Tibial artery (tissue), 4 donors: ENCODE results near the gene SART3.
"Not testable (repeated sequence)": the region's sequence is repeated elsewhere in the genome, so short reads cannot be mapped to it uniquely, and the experiment has no call there.

Experiments used
- DNase-seq, 2 donors: peaks; one replicate each; pipeline ENCODE4 v3.0.0-alpha.2; 2019
- H3K27ac ChIP-seq, 2 donors: fragments of 200-600 bp; sonication (generic) in 1 of 2; 1 replicate in 1 of 2; 2 replicates in 1 of 2; pipeline ENCODE4 v1.5.1; 2018 to 2019; ENCODE audit warnings: mild to moderate bottlenecking in 1 of 2
- H3K27me3 ChIP-seq, 2 donors: fragments of 200-600 bp; sonication (generic) in 1 of 2; one replicate each; pipeline versions ENCODE4 v1.5.1 to v1.6.0; 2016 to 2019
- H3K36me3 ChIP-seq, 3 donors: fragments of 200-600 bp; sonication (generic) in 2 of 3; one replicate each; pipeline ENCODE4 v1.5.1; 2016 to 2019; ENCODE audit warnings: mild to moderate bottlenecking in 2 of 3
- H3K4me1 ChIP-seq, 4 donors: fragments of 200-600 bp; sonication (generic) in 2 of 4; 1 replicate in 3 of 4; 2 replicates in 1 of 4; pipeline ENCODE4 v1.5.1; 2016 to 2019
- H3K4me3 ChIP-seq, 2 donors: fragments of 200-600 bp; sonication (generic) in 1 of 2; 1 replicate in 1 of 2; 2 replicates in 1 of 2; pipeline ENCODE4 v1.5.1; 2018 to 2019; ENCODE audit warnings: mild to moderate bottlenecking in 2 of 2
- H3K9me3 ChIP-seq, 3 donors: fragments of 200-600 bp; sonication (generic) in 1 of 3; one replicate each; pipeline ENCODE4 v1.5.1; 2016 to 2019
- intact Hi-C: fragments of 100-400 bp; cut with DNase I; formaldehyde crosslinking; loops from one replicate; pipeline ENCODE4 v1.15.0; 2023; ENCODE audit warnings: low total_unique reads
- TF ChIP-seq, protein P1 (sequence below), 2 experiments: fragments of 200-600 bp in 1 of 2; fragments of 450-650 bp in 1 of 2; IDR thresholded peaks; one replicate each; pipeline ENCODE4 v1.5.1; 2017 to 2019; ENCODE audit warnings: antibody characterized with exemption in 2 of 2, mild to moderate bottlenecking in 1 of 2, moderate library complexity in 1 of 2

SART3 gene

DNA sequence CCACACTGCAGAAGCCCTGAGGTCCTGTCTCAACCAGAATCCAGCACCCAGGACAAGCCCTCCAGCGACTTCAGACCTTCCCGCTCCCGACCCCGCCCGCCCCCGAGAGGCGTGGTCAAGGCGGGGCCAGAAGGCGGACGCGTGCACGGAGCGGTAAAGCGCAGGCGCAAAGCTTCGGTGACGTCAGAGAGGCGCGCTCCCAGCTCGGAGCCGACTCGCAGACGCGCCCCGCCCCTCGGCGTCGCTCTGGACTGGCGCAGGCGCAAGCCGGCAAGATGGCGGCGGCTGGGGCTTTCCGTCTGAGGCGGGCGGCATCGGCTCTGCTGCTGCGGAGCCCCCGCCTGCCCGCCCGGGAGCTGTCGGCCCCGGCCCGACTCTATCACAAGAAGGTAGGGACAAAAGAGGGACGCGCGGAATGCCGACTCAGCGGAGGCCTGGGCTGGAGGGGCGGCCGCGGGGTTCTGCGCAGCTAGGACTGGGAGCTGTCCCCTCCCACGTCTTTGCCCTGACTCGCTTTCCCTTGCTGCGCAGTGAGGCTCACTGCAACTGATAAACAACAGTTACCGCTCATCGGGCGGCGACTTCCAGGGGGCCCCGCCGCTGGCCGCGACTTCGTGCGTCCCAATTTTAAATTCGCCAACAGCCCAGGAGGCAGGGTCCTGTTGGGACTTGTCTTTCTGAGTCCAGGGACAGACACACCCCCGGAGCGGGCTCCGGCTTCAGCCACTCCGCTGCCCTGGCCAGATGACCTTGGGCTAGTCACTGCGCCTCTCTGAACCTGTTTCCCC, 1.6 kb upstream of the SART3 start, which contains the start of gene ISCU:
Gene ISCU, plus strand, starts transcription at position 249 of the 788 bp plus-strand sequence. Its CDS starts 27 bp downstream, at position 276.
- no peaks in the 10 kb centered on the region for H3K9me3 ChIP-seq
- DNase-seq, result peak; percentile 93 to 99
- TF ChIP-seq, protein P1, sequence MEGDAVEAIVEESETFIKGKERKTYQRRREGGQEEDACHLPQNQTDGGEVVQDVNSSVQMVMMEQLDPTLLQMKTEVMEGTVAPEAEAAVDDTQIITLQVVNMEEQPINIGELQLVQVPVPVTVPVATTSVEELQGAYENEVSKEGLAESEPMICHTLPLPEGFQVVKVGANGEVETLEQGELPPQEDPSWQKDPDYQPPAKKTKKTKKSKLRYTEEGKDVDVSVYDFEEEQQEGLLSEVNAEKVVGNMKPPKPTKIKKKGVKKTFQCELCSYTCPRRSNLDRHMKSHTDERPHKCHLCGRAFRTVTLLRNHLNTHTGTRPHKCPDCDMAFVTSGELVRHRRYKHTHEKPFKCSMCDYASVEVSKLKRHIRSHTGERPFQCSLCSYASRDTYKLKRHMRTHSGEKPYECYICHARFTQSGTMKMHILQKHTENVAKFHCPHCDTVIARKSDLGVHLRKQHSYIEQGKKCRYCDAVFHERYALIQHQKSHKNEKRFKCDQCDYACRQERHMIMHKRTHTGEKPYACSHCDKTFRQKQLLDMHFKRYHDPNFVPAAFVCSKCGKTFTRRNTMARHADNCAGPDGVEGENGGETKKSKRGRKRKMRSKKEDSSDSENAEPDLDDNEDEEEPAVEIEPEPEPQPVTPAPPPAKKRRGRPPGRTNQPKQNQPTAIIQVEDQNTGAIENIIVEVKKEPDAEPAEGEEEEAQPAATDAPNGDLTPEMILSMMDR (IDR thresholded peaks at IDR 0.05), result no peak
- peaks cover 26 to 37% (median 34%) of the 10 kb centered on the region in 3 donors for H3K36me3 ChIP-seq
- intact Hi-C loops, result loop anchor here (5.0 to 10.0 kb wide), 5 partner anchors 170 to 530 kb away; partner anchors contain the start of genes ALKBH2, CORO1C and SSH1
- H3K4me1 ChIP-seq, result peaks cover 0 to 55% (median 41%) of the 10 kb centered on the region in 4 donors
- no peaks in the 10 kb centered on the region for H3K27me3 ChIP-seq
- peak within 1 kb of the TSS; percentile 92 to 94 for H3K27ac ChIP-seq
- H3K4me3 ChIP-seq, result peak within 1 kb of the TSS; percentile 82 to 93

- Histone ChIP-seq H3K9me3 (no peaks in the 10 kb centered on the region), H3K27ac (peak overlapping the region; percentile 92 to 94), H3K36me3 (peaks cover 20 to 33% (median 28%) of the 10 kb centered on the region in 3 donors), H3K4me3 (peak overlapping the region; percentile 82 to 93), H3K27me3 (no peaks in the 10 kb centered on the region), H3K4me1 (peaks cover 0 to 62% (median 43%) of the 10 kb centered on the region in 4 donors)
- intact Hi-C loops, result loop anchor here (5.0 to 10.0 kb wide), 5 partner anchors 170 to 530 kb away; partner anchors contain the start of genes ALKBH2, CORO1C and SSH1
- no peak for DNase-seq
- TF ChIP-seq, protein P1 (IDR thresholded peaks at IDR 0.05), result no peak
These were observed 927 bp upstream of the SART3 start for GRCh38 chr12:108561852-108562347.

DNA sequence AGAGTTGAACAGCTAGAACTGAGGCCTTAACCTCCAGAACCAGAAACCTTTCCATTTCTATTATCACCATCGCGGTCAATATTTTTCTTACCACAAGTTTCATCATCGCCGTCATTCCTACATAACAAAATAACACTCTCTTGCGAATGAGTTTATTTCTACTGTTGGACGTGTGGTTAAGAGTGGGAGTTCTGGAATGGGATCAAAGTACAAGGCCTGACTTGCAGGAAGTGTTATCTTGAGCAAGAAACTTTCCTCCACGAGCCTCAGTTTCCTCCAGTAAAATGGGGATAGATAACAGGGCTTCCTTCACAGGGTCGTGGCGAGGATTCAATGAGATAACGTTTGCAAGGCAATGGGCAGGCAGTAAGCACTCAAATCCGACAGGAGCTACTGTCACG, 652 bp downstream of the SART3 start:
- Histone ChIP-seq H3K4me3 (peak overlapping the region; percentile 82 to 93), H3K9me3 (no peaks in the 10 kb centered on the region), H3K36me3 (peaks cover 10 to 23% (median 14%) of the 10 kb centered on the region in 3 donors), H3K4me1 (peaks cover 0 to 66% (median 42%) of the 10 kb centered on the region in 4 donors), H3K27me3 (no peaks in the 10 kb centered on the region), H3K27ac (peak overlapping the region; percentile 92 to 94)
- intact Hi-C loops, result loop anchor here (5.0 to 10.0 kb wide), 5 partner anchors 172 to 532 kb away; partner anchors contain the start of genes ALKBH2, CORO1C and SSH1
- DNase-seq, result no peak
- TF ChIP-seq, protein P1 (IDR thresholded peaks at IDR 0.05), result no peak

DNA sequence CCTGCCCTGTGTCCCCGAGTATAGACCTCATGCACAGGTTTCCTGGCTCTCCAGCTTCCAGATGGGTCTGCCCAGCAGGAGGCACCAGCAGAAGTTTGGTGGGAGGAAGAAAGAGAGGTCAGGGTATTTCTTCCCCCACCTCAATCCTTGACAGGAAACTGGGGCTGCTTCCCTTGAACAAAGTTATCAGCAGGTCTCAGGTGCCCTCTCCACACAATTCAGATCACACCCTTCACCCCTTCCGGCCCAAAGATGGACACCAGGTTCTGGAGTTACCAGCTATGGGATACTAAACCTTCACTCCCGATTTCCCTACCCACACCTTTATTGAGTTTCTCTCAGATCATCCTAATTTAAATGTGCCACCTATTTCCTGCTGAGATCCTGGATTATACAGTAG, 1.2 kb downstream of the SART3 start:
- H3K9me3 ChIP-seq, result no peaks in the 10 kb centered on the region
- H3K4me3 ChIP-seq, result peak overlapping the region; percentile 82 to 93
- H3K27me3 ChIP-seq, result no peaks in the 10 kb centered on the region
- TF ChIP-seq, protein P1 (IDR thresholded peaks at IDR 0.05), result no peak
- peaks cover 0 to 71% (median 42%) of the 10 kb centered on the region in 4 donors for H3K4me1 ChIP-seq
- peaks cover 6 to 18% (median 8%) of the 10 kb centered on the region in 3 donors for H3K36me3 ChIP-seq
- DNase-seq, result no peak
- H3K27ac ChIP-seq, result no peak overlapping the region
- intact Hi-C loops, result loop anchor here (5.0 to 10.0 kb wide), 5 partner anchors 173 to 533 kb away; partner anchors contain the start of genes ALKBH2, CORO1C and SSH1

GRCh38 chr12:108559007-108559655, 1.8 kb downstream of the SART3 start:
- H3K4me3 ChIP-seq, result no peak overlapping the region
- intact Hi-C loops, result no loop called here
- peaks cover 0 to 71% (median 40%) of the 10 kb centered on the region in 4 donors for H3K4me1 ChIP-seq
- no peak overlapping the region for H3K27ac ChIP-seq
- DNase-seq, result no peak
- TF ChIP-seq, protein P1 (IDR thresholded peaks at IDR 0.05), result no peak
- no peaks in the 10 kb centered on the region for H3K9me3 ChIP-seq
- H3K36me3 ChIP-seq, result peaks cover 0 to 12% (median 2%) of the 10 kb centered on the region in 3 donors
- no peaks in the 10 kb centered on the region for H3K27me3 ChIP-seq

- H3K27me3 ChIP-seq, H3K36me3 ChIP-seq, H3K9me3 ChIP-seq, DNase-seq, H3K27ac ChIP-seq, intact Hi-C loops, H3K4me3 ChIP-seq: not testable (repeated sequence)
- H3K4me1 ChIP-seq, result peaks cover 0 to 84% (median 33%) of the 10 kb centered on the region in 4 donors
These were observed 5.6 kb downstream of the SART3 start for GRCh38 chr12:108555383-108555782.
